ELF-1 (cell line): ENCODE results near the gene KDM5C.
A peak's percentile ranks its signal among the peaks of the same experiment; 100 is the strongest.

ENCODE experiments used
- DNase-seq: peaks from one replicate; pipeline ENCODE4 v3.0.0-alpha.2; 2016; ENCODE audit warnings: low read depth, low spot score

KDM5C gene

DNA sequence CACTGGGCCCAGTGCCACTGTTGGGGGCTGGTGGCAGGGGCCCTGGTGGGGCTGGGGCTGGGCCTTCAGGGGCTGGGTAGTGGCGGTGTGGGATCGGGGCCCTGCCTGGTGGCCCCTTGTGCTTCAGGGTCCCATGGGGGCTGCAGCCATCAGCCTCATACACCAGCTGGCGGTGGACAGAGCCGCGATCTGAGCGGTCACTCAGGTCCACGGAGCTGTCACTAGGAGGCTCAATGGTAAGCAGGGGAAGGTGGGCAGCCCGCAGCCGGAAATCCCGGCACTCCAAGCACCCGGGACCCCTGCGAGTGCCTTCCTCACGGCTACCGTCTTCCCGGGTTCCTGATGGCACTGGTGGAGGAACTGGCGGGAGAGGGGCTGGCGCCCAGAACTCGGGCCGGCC is 25.5 kb upstream of the KDM5C start:
- no peak for DNase-seq

DNA sequence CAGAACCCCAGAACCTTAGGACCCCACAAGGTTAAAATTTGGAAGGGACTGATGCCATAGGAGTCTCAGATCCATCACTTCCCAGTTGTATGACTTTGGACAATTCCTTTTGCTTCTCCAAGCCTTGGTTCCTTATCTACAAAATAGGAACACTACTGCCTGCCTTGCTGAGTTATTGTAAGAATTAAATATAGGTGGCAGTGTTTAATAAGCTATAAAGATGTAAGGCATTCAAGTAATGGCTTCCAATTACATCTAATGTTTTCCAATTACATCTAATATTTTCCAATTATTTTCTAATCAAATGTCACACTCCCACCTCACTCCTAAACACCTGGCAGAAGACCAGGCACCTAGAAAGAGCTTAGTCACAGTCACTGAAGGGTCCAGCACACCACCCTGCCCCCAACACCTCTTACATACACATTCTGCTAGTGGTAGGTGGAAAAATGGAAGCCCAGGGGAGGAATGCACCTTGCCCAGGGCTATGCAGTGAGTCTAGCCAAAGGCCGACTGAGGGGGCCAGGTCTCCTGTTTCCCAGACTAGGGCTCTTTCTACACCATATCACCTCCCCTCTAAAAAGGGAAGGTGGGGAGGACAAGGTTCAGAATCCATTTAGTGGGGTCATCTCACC is 24.5 kb upstream of the KDM5C start:
- DNase-seq, result peak; percentile 41

DNA sequence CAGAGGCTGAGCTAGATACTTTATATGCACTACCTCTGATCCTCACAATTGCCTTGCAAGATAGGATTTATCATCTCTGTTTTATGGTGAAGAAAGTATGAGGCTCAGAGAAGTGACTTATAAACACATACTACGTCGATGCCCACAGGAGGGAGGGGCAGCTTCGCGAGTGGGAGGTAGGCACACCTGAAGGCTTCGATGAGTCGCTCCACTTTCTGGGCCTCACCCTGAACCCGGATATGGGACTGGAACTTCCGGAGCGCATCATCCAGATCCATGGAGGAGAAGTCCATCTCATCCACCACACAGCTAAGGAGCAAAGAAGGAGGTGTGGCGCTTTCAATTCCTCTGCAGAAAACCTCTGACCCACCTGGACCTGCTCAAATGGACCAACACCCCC is 22.9 kb upstream of the KDM5C start:
- no peak for DNase-seq

DNA sequence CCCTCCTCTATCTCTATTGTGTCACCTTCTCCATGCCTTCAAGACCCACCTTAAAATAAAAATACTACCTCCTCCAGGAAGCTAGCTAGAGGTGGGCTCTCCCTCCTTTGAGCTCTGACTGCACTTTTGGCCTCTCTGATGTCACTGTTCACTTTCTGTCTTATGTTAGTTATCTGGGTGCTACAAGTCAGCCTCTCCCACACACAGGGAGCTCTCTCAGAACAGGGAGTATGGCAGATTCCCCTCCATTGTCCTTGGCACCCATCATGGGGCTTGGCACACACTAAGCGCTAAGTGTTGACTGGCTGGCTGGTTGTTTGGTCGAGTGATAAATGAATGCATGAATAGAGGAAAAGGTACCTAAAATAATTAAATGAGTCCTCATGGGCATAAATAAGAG is 21.2 kb upstream of the KDM5C start:
- DNase-seq, result no peak

DNA sequence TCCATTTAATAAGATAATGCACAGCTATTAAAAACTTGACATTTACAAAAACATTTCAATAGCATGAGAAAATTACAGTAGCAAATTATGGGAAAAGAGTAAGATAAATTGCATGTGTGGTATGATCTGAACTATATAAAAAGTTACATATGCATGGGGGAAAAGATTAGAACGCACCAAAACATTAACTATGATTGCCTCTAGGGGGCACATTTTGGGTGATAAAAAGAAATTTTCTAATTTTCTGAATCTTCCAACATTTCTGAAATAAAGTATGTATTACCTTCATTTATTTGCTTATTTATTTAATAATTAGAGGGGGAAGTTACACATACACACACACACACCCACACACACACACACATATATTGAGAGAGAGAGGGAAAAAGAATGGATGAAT is 19.6 kb upstream of the KDM5C start:
- DNase-seq, result no peak

DNA sequence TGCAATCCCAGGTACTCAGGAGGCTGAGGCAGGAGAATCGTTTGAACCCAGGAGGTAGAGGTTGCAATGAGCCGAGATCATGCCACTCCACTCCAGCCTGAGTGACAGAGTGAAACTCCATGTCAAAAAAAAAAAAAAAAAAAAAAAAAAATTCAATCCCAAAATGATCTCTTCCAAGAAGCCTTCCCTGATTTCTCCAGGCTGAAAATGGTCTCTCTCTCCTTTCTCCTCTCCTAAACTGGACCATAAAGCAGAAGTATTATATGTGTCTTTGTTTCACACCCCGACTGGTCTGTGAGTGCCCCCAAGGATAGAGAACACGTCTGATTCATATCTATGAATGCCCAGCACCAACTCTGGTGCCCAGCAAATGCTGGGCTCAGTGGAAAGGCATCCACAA is 17.3 kb upstream of the KDM5C start:
- DNase-seq, result no peak

DNA sequence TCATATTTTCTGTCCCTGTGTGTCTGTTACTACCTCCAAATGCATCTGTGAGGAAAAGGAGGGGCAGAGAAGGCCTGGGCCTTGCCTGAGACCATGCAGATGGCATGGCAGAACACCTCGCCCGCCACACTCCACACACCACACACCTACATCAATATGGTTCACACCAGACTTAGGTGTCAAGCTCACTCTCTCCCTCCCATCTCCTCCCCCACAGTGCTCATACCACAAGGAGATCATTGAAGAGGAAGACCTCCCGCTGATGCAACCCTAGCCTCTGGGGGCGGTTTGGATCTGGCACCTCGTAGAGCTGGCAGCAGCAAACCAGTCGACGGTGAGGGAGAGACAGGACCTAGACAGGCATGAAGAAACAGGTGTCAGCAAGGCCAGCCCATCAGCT is 16.6 kb upstream of the KDM5C start:
- no peak for DNase-seq

DNA sequence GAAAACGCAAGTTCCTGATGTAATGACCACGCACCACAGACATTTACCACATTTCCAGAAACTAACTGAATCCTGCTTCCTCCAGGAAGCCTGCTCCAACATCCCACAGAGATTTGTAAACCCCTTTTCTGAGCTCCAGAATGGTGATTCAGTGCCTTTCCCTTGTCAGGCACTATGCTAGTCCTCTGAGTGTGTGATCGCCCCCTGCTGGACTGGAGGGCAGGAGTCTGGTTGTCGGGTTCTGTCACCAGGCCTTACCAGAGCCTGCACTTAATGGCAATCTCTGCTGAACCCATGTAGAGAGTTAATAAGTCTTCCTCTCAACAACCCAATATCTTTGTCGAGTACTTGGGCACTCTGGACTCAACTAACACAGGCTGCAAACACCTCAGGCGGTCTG is 14.5 kb upstream of the KDM5C start:
- DNase-seq, result peak; percentile 38

DNA sequence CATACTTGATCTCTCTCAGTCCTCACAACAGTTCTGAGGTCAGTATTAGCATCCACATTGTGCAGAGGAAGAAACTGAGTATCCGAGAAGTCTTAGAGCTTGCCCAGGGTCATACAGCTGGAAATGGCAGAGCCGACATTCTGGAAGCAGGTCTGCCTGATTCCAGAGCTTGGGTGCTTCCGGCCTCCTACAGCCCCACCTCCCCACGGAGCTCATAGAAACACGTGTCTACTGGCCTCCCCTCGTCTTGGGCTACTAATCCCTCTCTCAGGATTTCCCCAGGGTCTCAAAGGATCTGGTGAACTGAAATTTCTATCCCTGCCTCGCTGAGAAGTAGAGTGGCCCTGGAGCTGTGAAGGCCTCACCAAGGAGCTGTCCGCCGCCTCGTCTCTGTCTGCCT is 12.0 kb upstream of the KDM5C start:
- no peak for DNase-seq

DNA sequence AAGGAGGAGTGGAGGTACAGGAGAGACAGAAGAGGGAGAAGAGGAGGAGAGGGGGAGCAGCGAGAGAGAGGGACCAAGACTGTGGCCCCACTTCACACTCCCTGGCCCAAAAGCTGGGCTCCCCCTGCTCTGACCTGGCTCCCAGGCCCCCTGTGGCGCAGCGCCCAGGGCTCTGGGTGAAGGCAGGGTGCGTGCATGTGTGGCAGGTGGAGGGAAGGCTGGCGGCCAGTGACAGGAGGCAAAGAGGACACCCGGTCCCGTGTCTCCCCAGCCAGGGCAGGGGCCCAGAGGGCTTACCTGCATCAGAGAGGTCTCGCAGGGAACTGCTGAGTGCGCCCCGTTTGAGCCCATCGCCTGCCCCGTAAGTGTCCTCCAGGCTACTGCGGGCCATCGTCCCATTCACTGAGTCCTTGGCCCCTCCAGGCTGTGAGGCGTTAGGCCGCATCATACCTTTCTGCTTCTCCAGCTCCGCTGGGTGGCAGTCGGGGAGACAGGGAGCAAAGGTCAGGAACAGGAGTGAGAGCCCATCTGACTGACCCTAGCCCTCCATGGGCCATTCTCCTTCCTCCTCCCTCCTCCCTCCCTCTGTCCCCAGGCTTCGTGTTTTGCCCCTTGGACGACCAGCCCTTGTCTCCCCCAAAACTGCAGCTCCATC is 11.1 kb upstream of the KDM5C start:
- DNase-seq, result no peak

DNA sequence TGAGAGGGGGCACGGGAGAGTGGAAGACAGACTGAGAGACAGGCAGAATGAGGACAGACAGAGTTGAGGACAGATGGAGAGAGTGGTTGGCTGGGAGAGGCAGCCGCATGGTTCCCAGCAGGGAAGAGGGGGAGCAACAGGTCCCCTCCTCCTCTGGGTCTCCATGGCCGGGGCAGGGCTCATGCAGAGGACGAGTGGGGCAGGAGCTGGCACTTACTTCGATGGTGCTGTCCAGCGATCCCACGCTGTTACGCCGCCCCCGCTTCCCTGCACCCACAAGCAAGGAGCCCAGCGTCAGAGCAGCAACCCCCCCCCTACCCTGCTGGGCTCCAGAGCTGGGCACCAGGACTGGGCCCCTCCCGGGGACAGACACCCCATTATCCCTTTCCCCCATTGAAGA is 10.6 kb upstream of the KDM5C start:
- DNase-seq, result no peak

DNA sequence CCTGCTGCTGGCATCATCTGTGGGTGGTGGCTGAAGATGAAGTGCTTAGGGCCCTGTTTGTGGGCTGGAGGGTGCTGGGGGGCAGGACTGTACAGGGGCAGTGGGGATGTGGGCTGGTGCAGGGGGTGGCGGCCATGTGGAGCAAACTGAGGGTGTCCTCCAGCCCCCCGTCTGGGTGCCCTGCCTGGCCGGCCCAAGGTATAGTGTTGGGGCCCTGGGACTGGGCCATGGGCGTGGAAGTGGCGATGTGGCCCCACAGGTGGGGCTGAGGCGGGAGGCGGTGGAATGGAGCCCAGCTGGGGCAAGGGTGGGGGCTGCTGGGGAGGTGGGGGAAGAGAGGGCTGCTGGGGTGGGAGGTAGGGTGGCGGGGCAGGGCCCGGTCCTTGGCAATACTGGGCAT is 9.5 kb upstream of the KDM5C start:
- no peak for DNase-seq

DNA sequence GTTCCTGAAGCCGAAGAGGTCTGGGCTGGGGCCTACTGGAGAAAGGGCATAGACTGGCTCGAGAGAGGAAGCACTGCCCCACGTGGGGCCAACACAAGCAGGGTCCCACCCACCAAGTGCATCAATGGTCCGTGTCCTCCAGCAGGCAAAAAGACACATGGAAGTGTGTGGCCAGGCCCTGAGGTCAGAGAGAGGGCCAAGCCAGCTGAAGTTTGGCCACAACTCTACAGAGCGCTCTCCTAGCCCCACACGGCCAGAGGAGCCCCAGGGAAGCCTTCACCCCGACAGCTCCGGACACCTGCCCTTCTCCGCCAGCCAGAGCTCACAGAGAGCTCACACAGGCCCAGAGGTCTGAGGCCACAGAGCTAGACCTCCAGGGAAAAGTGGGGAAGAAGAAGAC is 8.5 kb upstream of the KDM5C start:
- DNase-seq, result no peak

DNA sequence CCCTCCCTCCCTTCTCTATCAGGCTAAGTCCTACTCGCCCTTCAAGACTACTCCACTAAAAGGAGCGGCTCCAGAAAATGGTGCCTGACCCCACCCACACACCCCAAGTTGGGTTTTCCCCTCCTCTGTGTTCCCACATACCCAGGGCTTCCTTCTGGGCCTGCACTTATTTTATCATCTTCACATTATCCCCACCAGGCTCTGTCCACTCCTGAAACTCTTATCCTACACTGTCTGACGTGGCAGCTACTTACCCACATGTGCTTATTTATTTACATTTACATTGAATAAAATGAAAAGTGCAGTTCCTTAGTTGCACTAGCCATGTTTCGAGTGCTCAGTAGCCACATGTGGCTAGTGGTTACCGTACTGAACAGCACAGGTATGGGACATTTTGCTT is 5.1 kb upstream of the KDM5C start:
- no peak for DNase-seq

DNA sequence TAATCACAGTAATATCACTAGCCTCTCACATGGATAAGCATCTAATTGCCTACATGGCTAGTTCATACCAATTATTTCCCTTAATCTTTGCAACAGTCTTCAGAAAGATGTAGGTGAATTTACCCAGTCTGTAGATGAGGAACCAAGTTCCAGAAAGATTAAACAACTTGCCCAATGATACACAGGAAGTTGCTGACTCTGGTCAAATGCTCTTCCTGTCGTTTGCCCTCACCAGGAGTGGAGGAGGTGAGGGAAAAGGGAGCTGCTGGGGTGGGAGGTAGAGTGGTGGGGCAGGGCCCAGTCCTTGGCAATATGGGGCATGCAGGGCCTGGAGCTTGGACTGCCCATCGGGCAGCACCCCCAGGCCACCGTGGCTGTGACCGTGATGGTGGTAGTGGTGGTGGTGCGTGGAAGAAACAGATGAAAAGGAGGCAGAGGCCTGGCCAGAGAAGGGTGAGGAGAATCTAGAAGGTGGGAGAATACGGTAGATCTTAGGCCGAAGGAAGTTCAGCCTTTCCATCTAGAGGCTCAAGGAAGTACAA is 2.3 kb upstream of the KDM5C start:
- DNase-seq, result no peak

DNA sequence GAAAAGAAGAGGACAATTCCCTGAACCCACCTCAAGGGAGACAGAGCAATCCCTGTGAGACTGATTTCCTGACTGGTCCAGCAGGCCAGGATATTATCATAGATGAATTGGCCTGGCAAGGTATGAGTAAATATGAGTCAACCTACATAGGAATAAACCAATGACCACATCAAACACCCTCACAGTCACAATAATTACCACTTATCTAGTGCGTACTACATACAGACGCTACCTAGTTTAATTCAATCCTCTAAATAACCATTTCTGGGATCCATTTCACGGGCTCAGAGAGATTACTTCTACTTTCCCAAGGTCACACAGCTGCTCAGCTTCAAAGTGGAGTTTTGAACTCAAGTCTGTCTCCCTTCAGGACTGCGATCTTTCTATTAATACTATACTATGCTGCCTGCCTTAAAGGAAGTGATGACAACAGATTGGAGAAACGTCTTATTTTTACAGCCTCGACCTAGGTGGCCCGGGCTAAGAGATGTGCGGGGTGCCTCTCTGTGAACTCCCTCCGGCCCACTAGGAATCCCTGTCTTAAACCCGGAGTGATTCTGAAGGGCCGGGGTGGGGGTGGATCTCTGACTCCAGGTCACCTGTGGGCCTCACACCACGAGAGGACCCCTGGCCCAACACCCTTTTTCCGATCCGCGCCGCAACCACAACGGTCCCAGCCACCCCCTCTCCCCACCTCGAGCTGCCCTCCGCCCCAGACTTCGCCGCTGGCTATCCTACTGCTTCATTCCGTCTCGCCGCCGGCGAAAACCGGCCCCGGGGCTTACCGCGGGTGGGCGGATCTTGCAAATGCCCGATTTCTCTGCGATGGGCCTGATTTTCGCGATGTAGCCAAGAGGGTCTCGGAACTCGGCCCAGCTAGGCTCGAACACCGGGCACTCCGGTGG is 800 bp downstream of the KDM5C start:
- DNase-seq, result no peak

DNA sequence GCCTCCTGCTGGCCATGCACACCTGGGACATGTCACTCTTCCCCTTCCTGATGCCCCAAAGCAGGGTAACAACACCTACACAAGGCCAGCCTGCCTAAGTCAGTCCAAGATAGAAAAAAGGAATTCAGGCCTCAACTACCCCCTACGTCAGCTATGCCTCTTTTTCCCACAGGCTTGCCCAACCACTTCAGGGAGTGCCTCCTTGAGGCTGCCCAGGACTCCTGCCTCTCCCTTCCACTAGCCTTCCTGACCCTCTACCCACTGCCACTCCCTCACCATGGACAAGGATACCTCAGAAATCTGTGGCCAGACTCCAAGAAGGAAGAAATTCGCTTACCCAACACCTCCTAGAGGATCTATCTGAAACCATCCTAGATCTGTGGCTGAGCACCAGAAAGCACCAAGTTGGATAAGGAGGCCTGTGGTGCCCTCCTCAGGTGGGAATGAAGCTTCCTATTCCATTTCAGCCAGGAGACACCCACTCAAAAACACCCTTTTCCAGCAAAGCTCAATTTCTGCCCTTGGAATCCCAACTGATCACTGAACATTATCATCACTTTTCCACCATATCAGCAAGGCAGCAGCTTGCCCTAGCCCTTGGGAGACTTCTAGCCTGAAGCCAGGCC is 1.8 kb downstream of the KDM5C start:
- peak; percentile 27 for DNase-seq

DNA sequence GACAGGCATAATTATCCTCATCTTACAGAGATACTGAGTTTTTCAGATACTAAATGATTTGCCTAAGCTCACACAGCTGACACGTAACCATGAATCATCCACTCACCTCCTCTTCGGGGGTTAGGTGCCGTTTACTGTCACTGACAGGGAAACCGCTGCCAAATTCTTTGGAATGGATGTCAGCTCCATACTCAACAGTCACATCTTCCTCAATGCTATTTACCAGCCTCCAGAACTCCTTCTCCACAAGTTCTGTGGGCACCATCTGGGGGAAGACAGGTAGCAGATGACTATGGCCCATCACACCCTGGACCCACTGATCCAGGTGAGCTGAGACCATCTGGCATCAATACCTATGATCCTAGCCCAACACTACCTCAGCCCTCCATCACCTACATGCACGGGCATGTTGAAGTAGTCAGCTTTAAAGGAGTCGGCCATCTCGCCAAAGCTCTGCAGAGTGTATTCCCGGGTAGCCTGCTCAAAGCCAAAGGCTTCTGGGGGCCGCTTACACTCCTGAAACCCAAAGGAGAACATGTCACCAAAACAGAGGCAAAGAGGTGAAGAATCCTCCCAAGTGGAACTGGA is 13.5 kb downstream of the KDM5C start:
- DNase-seq, result no peak

DNA sequence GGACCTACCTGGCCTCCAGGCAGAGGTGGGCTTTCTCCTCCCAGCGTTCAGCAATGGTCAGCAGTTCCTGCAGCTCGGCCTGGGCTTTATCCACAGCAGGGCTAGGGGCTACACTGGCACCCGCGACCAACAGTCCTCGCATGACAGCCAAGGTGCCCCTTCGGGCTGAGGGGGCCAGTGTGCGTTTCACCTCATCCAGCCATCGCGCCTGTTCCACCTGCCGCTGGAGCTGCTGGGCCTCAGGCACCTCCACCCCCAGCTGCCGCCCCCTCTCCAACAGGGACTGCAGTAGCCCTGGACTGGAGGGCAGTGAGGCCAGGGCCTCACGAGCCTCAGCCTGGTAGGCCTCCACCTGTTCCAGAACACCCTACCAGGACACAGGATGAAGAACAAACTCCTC is 28.3 kb downstream of the KDM5C start:
- DNase-seq, result no peak

DNA sequence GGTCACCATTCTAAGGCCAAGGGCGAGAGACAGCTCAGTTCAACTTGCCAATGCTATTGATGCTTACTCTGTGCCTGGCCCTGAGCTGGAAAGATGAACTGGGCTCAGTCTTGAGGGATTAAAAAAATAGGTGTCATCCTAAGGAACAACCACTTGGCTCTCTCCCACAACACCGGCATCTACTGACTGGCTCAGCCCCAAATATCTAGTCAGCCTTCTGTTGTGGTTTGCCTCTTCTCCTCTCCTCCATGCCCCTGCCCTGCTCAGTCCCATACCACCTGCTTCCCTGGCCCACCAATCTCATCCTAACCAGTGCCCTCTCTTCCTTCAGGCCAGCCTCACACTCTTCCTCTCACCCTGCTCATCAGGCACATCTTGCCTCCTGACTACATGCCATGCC is 29.6 kb downstream of the KDM5C start:
- no peak for DNase-seq

DNA sequence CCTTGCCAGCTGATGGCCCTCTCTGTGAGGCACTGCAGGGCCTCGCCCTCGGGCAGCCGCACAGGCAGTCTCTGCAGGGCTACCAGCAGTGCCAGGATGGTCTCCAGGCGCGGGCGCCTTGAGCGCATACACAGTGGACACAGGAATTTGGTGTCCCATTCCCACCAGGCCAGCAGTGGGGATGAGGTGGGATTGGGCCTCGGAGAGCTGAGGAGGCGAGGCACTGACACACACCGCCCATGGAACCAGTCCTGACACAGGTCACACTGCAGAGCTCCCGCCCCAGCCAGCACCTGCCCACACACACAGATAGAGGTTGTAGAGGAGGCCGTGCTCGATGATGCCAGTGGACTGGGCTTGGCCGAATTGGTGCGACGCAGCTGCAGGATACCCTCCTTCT is 30.7 kb downstream of the KDM5C start:
- DNase-seq, result no peak

DNA sequence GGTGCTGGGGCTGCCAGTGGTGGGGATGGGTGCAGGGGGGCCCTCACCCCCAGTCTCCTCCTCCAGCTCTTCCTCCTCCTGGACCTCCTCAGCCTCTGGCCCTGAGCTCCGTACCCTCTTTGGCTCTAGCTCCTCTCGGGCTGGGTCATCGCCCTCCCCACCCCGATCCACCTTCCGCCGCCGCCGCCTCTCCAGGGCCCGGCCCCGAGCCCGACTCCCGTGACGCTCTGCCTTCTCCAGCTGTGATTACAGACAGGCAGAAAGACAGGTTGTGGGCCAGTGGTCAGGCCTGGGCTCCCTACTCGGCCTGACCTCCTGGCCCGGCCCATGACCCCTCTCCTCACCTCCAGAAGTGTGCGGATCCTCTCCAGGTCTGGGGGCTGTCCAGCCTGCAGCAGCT is 31.9 kb downstream of the KDM5C start:
- DNase-seq, result no peak
